Activated CD4-positive, alpha-beta memory T cell treated with anti-CD3 and anti-CD28 coated beads for 36 hours (primary cell): ENCODE data around the gene AFAP1. TPM values are rescaled to one million over a fixed set of nuclear protein-coding genes. Genes with fewer than 3 reads are reported as not detected.
A peak's percentile ranks its signal among the peaks of the same experiment; 100 is the strongest.

Source experiments
- CTCF ChIA-PET: fragments of 350-600 bp; sonication (Branson Sonifier 250); formaldehyde crosslinking; loops from one replicate; lab custom pipeline; 2021; ENCODE audit warnings: antibody characterized with exemption, inconsistent platforms; lab: Charles Lee
- POLR2A ChIA-PET: fragments of 350-600 bp; sonication (Branson Sonifier 250); formaldehyde crosslinking; loops from one replicate; lab custom pipeline; 2021; ENCODE audit warnings: antibody characterized with exemption; lab: Charles Lee
- DNase-seq: peaks from one replicate; pipeline ENCODE4 v3.0.0-alpha.2; 2020
- H3K27ac Mint-ChIP-seq: one replicate; pipeline ENCODE4 v1.8.0; 2021; ENCODE audit warnings: mixed read lengths
- H3K27me3 Mint-ChIP-seq: one replicate; pipeline ENCODE4 v1.8.0; 2021; ENCODE audit warnings: mixed read lengths
- H3K36me3 Mint-ChIP-seq: one replicate; pipeline ENCODE4 v1.8.0; 2021; ENCODE audit warnings: mixed read lengths
- H3K4me1 Mint-ChIP-seq: one replicate; pipeline ENCODE4 v1.8.0; 2021; ENCODE audit warnings: low read depth, mixed read lengths
- H3K4me3 Mint-ChIP-seq: one replicate; pipeline ENCODE4 v1.8.0; 2021; ENCODE audit warnings: mild to moderate bottlenecking, mixed read lengths
- H3K9me3 Mint-ChIP-seq: one replicate; pipeline ENCODE4 v1.8.0; 2021; ENCODE audit warnings: mixed read lengths
- intact Hi-C: fragments of 100-400 bp; cut with micrococcal nuclease; formaldehyde crosslinking; loops from one replicate; pipeline ENCODE4 v1.15.1; 2023
- total RNA-seq, 2 experiments: library from RNA; stranded (reverse); gene quantifications; one replicate each; pipeline ENCODE4 v1.2.3, GENCODE V29; 2021

Gene AFAP1
- total RNA-seq, 2 experiments from 2014 or later, result 37.7 to 38.4 TPM

- intact Hi-C loops, result no loop called here
- Mint-ChIP-seq H3K36me3 (peaks cover 25% of the 10 kb centered on the region), H3K27me3 (peaks cover 1% of the 10 kb centered on the region), H3K4me3 (no peak overlapping the region), H3K27ac (no peak overlapping the region), H3K9me3 (peaks cover 3% of the 10 kb centered on the region), H3K4me1 (peaks cover 48% of the 10 kb centered on the region)
- CTCF ChIA-PET, result no interaction called here
- POLR2A ChIA-PET, result no interaction called here
- no peak for DNase-seq
Observed at GRCh38 chr4:7860600-7861163, 79.0 kb downstream of the AFAP1 start.

- no peak for DNase-seq
- no peak overlapping the region for H3K27ac Mint-ChIP-seq
- peaks cover 1% of the 10 kb centered on the region for H3K27me3 Mint-ChIP-seq
- no peak overlapping the region for H3K4me3 Mint-ChIP-seq
- CTCF ChIA-PET, result interaction anchor here (1.1 to 2.0 kb wide), 2 partner anchors 9 to 57 kb away, joined by 4 to 9 read pairs; no protein-coding TSS in a partner anchor
- peaks cover 61% of the 10 kb centered on the region for H3K4me1 Mint-ChIP-seq
- POLR2A ChIA-PET, result no interaction called here
- peaks cover 3% of the 10 kb centered on the region for H3K9me3 Mint-ChIP-seq
- intact Hi-C loops, result no loop called here
- H3K36me3 Mint-ChIP-seq, result peaks cover 28% of the 10 kb centered on the region
Observed at GRCh38 chr4:7859326-7859725, 80.3 kb downstream of the AFAP1 start.

DNA sequence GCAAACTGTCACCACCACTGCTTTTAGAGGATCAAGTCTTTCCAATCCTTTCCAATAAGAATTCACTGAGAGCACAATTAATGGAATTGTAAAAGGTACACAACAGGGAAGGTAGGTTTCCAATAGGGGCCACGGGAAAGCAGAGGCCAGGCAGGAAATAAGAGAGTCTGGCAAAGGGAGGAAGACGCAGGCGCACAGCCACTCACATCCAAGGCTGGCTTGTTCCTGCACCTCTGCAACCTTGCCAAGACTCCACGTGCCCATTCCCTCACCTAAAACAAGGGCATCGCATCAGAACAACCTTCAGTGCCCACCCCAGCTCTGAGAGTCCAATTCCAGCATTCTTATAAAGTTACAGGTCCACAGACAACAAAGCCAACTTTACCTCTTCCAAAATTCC, 81.2 kb downstream of the AFAP1 start:
- POLR2A ChIA-PET, result no interaction called here
- intact Hi-C loops, result no loop called here
- Mint-ChIP-seq H3K9me3 (no peaks in the 10 kb centered on the region), H3K27ac (peak overlapping the region; percentile 3), H3K4me1 (peaks cover 63% of the 10 kb centered on the region), H3K27me3 (no peaks in the 10 kb centered on the region), H3K36me3 (peaks cover 32% of the 10 kb centered on the region), H3K4me3 (no peak overlapping the region)
- DNase-seq, result no peak
- CTCF ChIA-PET, result interaction anchor here (2.0 kb wide), 1 partner anchor 8 kb away, joined by 9 read pairs; no protein-coding TSS in a partner anchor

GRCh38 chr4:7857993-7858392, 81.7 kb downstream of the AFAP1 start:
- Mint-ChIP-seq H3K4me1 (peaks cover 68% of the 10 kb centered on the region), H3K27me3 (no peaks in the 10 kb centered on the region), H3K4me3 (no peak overlapping the region), H3K36me3 (peaks cover 34% of the 10 kb centered on the region), H3K9me3 (no peaks in the 10 kb centered on the region), H3K27ac (peak overlapping the region; percentile 82)
- intact Hi-C loops, result loop anchor here (1.0 kb wide), 2 partner anchors 9 to 27 kb away; no protein-coding TSS in a partner anchor
- CTCF ChIA-PET, result interaction anchor here (1.8 to 2.0 kb wide), 2 partner anchors 7 to 14 kb away, joined by 4 to 9 read pairs; no protein-coding TSS in a partner anchor
- POLR2A ChIA-PET, result no interaction called here
- no peak for DNase-seq

- H3K4me3 Mint-ChIP-seq, result peak overlapping the region; percentile 17
- no peak for DNase-seq
- ChIA-PET CTCF (interaction anchor here (1.0 to 1.8 kb wide), 3 partner anchors 13 to 53 kb away, joined by 4 to 6 read pairs (median 4); no protein-coding TSS in a partner anchor), POLR2A (no interaction called here)
- peak overlapping the region; percentile 82 for H3K27ac Mint-ChIP-seq
- H3K4me1 Mint-ChIP-seq, result peaks cover 75% of the 10 kb centered on the region
- no peaks in the 10 kb centered on the region for H3K9me3 Mint-ChIP-seq
- intact Hi-C loops, result loop anchor here (1.0 kb wide), 2 partner anchors 10 to 26 kb away; no protein-coding TSS in a partner anchor
- peaks cover 33% of the 10 kb centered on the region for H3K36me3 Mint-ChIP-seq
- H3K27me3 Mint-ChIP-seq, result no peaks in the 10 kb centered on the region
Observed at GRCh38 chr4:7857238-7857701, 82.4 kb downstream of the AFAP1 start.

DNA sequence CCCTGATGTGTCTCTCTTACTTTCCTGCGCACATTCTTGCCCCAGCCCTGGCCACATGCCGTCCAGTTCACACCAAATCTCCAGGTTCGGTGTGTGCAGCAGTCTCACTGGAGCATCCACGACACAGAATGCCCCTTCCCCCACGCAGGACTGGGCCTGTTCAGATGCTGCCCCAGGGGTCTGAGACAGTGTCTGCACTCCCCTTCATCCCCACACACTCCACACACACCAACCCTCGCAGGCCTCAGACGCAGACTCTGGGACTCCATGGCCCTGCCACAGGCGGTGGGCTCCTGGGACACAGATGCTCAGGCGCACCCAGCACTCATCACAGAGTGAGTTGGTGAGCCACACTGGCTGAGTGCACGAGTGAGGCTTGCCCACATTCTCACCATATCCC, 83.9 kb downstream of the AFAP1 start:
- CTCF ChIA-PET, result interaction anchor here (0.9 to 2.5 kb wide), 5 partner anchors 10 to 91 kb away, joined by 3 to 22 read pairs (median 4); no protein-coding TSS in a partner anchor
- H3K27ac Mint-ChIP-seq, result peak overlapping the region; percentile 82
- POLR2A ChIA-PET, result interaction anchor here (0.8 to 1.2 kb wide), 2 partner anchors 24 to 82 kb away, joined by 3 to 6 read pairs; no protein-coding TSS in a partner anchor
- H3K27me3 Mint-ChIP-seq, result no peaks in the 10 kb centered on the region
- H3K4me1 Mint-ChIP-seq, result peaks cover 87% of the 10 kb centered on the region
- no peaks in the 10 kb centered on the region for H3K9me3 Mint-ChIP-seq
- DNase-seq, result no peak
- peak overlapping the region; percentile 61 for H3K4me3 Mint-ChIP-seq
- intact Hi-C loops, result loop anchor here (1.0 to 2.0 kb wide), 3 partner anchors 27 to 114 kb away; no protein-coding TSS in a partner anchor
- peaks cover 39% of the 10 kb centered on the region for H3K36me3 Mint-ChIP-seq

GRCh38 chr4:7854697-7855370, 84.8 kb downstream of the AFAP1 start:
- peak; percentile 83 for DNase-seq
- peaks cover 95% of the 10 kb centered on the region for H3K4me1 Mint-ChIP-seq
- intact Hi-C loops, result loop anchor here (1.0 to 2.0 kb wide), 3 partner anchors 26 to 114 kb away; no protein-coding TSS in a partner anchor
- H3K4me3 Mint-ChIP-seq, result peak overlapping the region; percentile 61
- no peaks in the 10 kb centered on the region for H3K27me3 Mint-ChIP-seq
- peaks cover 39% of the 10 kb centered on the region for H3K36me3 Mint-ChIP-seq
- ChIA-PET POLR2A (interaction anchor here (0.6 to 1.5 kb wide), 7 partner anchors 10 to 83 kb away, joined by 3 to 6 read pairs (median 3); no protein-coding TSS in a partner anchor), CTCF (interaction anchor here (0.7 to 2.5 kb wide), 9 partner anchors 10 to 90 kb away, joined by 3 to 22 read pairs (median 4); no protein-coding TSS in a partner anchor)
- H3K9me3 Mint-ChIP-seq, result no peaks in the 10 kb centered on the region
- H3K27ac Mint-ChIP-seq, result peak overlapping the region; percentile 82

GRCh38 chr4:7854216-7854615, 85.4 kb downstream of the AFAP1 start:
- Mint-ChIP-seq H3K27me3 (no peaks in the 10 kb centered on the region), H3K4me1 (peaks cover 97% of the 10 kb centered on the region), H3K9me3 (no peaks in the 10 kb centered on the region), H3K36me3 (peaks cover 40% of the 10 kb centered on the region), H3K27ac (peak overlapping the region; percentile 82), H3K4me3 (peak overlapping the region; percentile 51)
- ChIA-PET POLR2A (interaction anchor here (0.8 to 1.5 kb wide), 4 partner anchors 10 to 71 kb away, joined by 3 to 4 read pairs (median 4); no protein-coding TSS in a partner anchor), CTCF (interaction anchor here (1.0 to 2.5 kb wide), 5 partner anchors 10 to 52 kb away, joined by 4 to 22 read pairs (median 6); no protein-coding TSS in a partner anchor)
- intact Hi-C loops, result loop anchor here (2.0 kb wide), 1 partner anchor 25 kb away; no protein-coding TSS in a partner anchor
- DNase-seq, result no peak

- Mint-ChIP-seq H3K27me3 (no peaks in the 10 kb centered on the region), H3K36me3 (peaks cover 34% of the 10 kb centered on the region), H3K4me1 (peaks cover 93% of the 10 kb centered on the region), H3K9me3 (no peaks in the 10 kb centered on the region), H3K27ac (peak overlapping the region; percentile 82), H3K4me3 (no peak overlapping the region)
- ChIA-PET CTCF (interaction anchor here (0.9 to 2.5 kb wide), 4 partner anchors 9 to 51 kb away, joined by 3 to 22 read pairs (median 5); no protein-coding TSS in a partner anchor), POLR2A (no interaction called here)
- DNase-seq, result no peak
- intact Hi-C loops, result no loop called here
Observed at GRCh38 chr4:7853271-7853670, 86.4 kb downstream of the AFAP1 start.

DNA sequence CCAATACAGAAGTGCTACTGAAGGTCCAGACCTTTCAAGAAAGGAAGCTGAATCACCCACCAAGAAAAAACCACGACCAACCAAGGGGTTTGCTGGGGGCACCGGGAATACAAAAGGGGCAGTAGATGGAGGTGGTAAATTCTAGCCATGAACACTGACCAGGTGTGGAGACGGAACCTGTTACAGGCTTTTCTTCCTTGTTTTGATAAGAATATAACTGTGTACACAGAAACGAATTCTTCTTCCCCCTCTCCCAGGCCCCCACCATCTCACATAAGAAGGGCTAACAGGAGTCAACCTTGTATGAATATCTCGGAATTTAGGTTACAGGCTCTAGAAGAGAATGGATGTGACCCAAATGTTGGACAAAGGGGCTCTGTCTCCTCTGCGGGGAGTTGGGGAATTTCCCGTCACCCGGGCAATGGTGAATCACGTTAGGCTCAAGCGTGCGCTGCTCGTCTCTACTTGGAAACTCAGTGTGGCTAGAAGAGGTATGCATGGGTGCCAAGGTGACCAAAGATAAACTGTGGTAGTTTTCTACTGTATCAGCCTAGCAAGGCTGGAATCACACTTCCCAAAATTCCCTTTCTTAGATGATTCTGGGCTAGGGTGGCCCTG, 87.0 kb downstream of the AFAP1 start:
- Mint-ChIP-seq H3K36me3 (peaks cover 34% of the 10 kb centered on the region), H3K4me1 (peaks cover 90% of the 10 kb centered on the region), H3K4me3 (no peak overlapping the region), H3K9me3 (no peaks in the 10 kb centered on the region), H3K27ac (peak overlapping the region; percentile 57), H3K27me3 (no peaks in the 10 kb centered on the region)
- ChIA-PET POLR2A (no interaction called here), CTCF (interaction anchor here (1.4 kb wide), 1 partner anchor 50 kb away, joined by 6 read pairs; no protein-coding TSS in a partner anchor)
- DNase-seq, result peak; percentile 71
- intact Hi-C loops, result no loop called here

- Mint-ChIP-seq H3K27ac (peak overlapping the region; percentile 51), H3K4me1 (peaks cover 81% of the 10 kb centered on the region), H3K27me3 (no peaks in the 10 kb centered on the region), H3K9me3 (no peaks in the 10 kb centered on the region), H3K4me3 (no peak overlapping the region), H3K36me3 (peaks cover 34% of the 10 kb centered on the region)
- ChIA-PET CTCF (interaction anchor here (1.0 to 2.5 kb wide), 8 partner anchors 9 to 89 kb away, joined by 3 to 13 read pairs (median 3); no protein-coding TSS in a partner anchor), POLR2A (no interaction called here)
- DNase-seq, result no peak
- intact Hi-C loops, result no loop called here
Observed at GRCh38 chr4:7850489-7850888, 89.2 kb downstream of the AFAP1 start.
